ENCODE data around the gene PRKCH. TPM values are rescaled to one million over a fixed set of nuclear protein-coding genes. Genes with fewer than 3 reads are reported as not detected.

Gene PRKCH
- total and polyA plus RNA-seq, 2 of the 13 experiments (the other 11 are each of a cell fraction or from before 2014, with no cell fraction given), result 0.48 to 1.3 TPM

DNA sequence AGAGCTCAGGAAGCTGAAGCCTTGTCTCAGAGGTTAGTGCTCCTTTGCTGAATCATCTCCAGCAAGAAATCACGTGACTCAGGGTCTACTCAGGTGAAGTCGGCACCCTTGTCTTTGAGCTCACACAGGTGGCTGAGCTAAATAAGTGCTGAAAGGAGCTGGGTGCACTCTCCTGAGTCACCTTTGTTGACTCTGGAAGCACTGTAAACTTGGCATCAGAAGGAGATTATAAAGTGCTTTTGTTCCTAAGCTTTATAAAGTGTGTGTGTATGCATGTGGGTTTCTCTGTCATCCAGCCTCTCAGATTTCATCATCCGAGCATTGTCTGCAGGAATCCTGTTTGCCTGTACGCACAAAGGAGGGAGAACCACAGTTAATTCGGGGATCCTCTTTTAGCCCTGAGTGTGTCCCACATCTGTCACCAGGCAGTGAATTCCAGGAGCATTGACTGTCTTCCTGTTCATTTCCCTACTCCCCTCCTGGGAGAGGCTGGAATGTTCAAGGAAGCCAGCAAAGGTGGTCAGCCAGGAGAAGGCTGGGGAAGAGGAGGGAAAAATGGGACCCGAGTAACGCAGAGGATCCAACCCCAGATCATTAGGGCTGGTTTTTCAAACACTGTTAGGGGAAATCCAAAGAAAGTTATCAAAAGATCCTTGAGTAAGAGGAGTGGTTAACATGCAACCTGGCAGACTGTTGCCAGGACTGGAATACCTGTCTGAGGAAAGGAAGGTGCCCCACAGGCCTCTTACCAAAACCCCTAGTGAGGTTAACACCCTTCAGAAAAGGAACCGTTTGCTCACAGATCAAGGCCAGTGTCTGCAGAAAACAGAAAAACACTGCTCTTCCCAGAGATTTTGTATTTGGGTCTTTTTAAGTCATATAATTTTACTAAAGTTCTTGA is 216.4 kb downstream of the PRKCH start (continued):
- no peak for TF ChIP-seq JUN (CRISPR knock-in tag; IDR thresholded peaks at IDR 0.05)
- TF ChIP-seq, protein P1, sequence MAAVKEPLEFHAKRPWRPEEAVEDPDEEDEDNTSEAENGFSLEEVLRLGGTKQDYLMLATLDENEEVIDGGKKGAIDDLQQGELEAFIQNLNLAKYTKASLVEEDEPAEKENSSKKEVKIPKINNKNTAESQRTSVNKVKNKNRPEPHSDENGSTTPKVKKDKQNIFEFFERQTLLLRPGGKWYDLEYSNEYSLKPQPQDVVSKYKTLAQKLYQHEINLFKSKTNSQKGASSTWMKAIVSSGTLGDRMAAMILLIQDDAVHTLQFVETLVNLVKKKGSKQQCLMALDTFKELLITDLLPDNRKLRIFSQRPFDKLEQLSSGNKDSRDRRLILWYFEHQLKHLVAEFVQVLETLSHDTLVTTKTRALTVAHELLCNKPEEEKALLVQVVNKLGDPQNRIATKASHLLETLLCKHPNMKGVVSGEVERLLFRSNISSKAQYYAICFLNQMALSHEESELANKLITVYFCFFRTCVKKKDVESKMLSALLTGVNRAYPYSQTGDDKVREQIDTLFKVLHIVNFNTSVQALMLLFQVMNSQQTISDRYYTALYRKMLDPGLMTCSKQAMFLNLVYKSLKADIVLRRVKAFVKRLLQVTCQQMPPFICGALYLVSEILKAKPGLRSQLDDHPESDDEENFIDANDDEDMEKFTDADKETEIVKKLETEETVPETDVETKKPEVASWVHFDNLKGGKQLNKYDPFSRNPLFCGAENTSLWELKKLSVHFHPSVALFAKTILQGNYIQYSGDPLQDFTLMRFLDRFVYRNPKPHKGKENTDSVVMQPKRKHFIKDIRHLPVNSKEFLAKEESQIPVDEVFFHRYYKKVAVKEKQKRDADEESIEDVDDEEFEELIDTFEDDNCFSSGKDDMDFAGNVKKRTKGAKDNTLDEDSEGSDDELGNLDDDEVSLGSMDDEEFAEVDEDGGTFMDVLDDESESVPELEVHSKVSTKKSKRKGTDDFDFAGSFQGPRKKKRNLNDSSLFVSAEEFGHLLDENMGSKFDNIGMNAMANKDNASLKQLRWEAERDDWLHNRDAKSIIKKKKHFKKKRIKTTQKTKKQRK (IDR thresholded peaks at IDR 0.05; ENCODE audit: low read length), result no peak
- no peak for TF ChIP-seq ZNF713 (CRISPR knock-in tag; IDR thresholded peaks at IDR 0.05)
- TF ChIP-seq ZBTB44 (CRISPR knock-in tag; IDR thresholded peaks at IDR 0.05), result no peak
- no peak for TF ChIP-seq CHD2 (IDR thresholded peaks at IDR 0.05; ENCODE audit: low read depth, low read length)
- TF ChIP-seq ATF3 (CRISPR knock-in tag; IDR thresholded peaks at IDR 0.05), result peak; percentile 93
- peak; percentile 93 for TF ChIP-seq CEBPG (CRISPR knock-in tag; IDR thresholded peaks at IDR 0.05)
- no peak for TF ChIP-seq ZNF333 (CRISPR knock-in tag; IDR thresholded peaks at IDR 0.05; ENCODE audit: borderline replicate concordance)
- TF ChIP-seq ZBTB38 (CRISPR knock-in tag; IDR thresholded peaks at IDR 0.05), result no peak
- 0 out of 2 replicates have a peak, but pooled peaks have one; percentile 28 for TF ChIP-seq ZNF792 (CRISPR knock-in tag; IDR thresholded peaks at IDR 0.05)
- peak; percentile 82 for TF ChIP-seq PITX1 (CRISPR knock-in tag; IDR thresholded peaks at IDR 0.05)
- TF ChIP-seq SP2 (CRISPR knock-in tag; IDR thresholded peaks at IDR 0.05), result no peak
- TF ChIP-seq, protein P2, sequence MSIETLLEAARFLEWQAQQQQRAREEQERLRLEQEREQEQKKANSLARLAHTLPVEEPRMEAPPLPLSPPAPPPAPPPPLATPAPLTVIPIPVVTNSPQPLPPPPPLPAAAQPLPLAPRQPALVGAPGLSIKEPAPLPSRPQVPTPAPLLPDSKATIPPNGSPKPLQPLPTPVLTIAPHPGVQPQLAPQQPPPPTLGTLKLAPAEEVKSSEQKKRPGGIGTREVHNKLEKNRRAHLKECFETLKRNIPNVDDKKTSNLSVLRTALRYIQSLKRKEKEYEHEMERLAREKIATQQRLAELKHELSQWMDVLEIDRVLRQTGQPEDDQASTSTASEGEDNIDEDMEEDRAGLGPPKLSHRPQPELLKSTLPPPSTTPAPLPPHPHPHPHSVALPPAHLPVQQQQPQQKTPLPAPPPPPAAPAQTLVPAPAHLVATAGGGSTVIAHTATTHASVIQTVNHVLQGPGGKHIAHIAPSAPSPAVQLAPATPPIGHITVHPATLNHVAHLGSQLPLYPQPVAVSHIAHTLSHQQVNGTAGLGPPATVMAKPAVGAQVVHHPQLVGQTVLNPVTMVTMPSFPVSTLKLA (IDR thresholded peaks at IDR 0.05), result peak; percentile 22; the same call in 1 of the 2 replicates
- no peak for TF ChIP-seq ZNF414 (CRISPR knock-in tag; IDR thresholded peaks at IDR 0.05)
- no peak; the same call in 1 of the 2 replicates for TF ChIP-seq ZMYM4 (CRISPR knock-in tag; IDR thresholded peaks at IDR 0.05)
- no peak for TF ChIP-seq ZNF678 (CRISPR knock-in tag; IDR thresholded peaks at IDR 0.05)
- TF ChIP-seq KDM6A (CRISPR knock-in tag; IDR thresholded peaks at IDR 0.05; ENCODE audit: low read depth), result no peak; the same call in 1 of the 2 replicates
- TF ChIP-seq ATF2 (CRISPR knock-in tag; IDR thresholded peaks at IDR 0.05), result peak; percentile 50; the same call in 1 of the 2 replicates
- TF ChIP-seq ZNF639 (CRISPR knock-in tag; conservative IDR thresholded peaks at IDR 0.05), result no peak
